NCI-H460 (cell line): ENCODE results near the gene LPAR5. TPM values are rescaled to one million over a fixed set of nuclear protein-coding genes. Genes with fewer than 3 reads are reported as not detected.
"Not testable (repeated sequence)": the region's sequence is repeated elsewhere in the genome, so short reads cannot be mapped to it uniquely, and the experiment has no call there.

Experiments
- DNase-seq: peaks from one replicate; pipeline ENCODE4 v3.0.0-alpha.2; 2016; ENCODE audit warnings: low read depth; ENCODE audit errors: extremely low read depth
- total RNA-seq: library from RNA; depleted of rRNA; stranded (reverse); fragments of >200 nt; shearing (Covaris generic); gene quantifications from 2 replicates; pipeline ENCODE4 v1.2.3, GENCODE V29; 2014

Gene LPAR5
- total RNA-seq, 1 experiment from 2014 or later = not detected

- DNase-seq = no peak
These were observed 27.0 kb downstream of the LPAR5 start for GRCh38 chr12:6608592-6609281.

GRCh38 chr12:6607751-6608591 is 27.8 kb downstream of the LPAR5 start:
- peak; percentile 31 for DNase-seq

DNA sequence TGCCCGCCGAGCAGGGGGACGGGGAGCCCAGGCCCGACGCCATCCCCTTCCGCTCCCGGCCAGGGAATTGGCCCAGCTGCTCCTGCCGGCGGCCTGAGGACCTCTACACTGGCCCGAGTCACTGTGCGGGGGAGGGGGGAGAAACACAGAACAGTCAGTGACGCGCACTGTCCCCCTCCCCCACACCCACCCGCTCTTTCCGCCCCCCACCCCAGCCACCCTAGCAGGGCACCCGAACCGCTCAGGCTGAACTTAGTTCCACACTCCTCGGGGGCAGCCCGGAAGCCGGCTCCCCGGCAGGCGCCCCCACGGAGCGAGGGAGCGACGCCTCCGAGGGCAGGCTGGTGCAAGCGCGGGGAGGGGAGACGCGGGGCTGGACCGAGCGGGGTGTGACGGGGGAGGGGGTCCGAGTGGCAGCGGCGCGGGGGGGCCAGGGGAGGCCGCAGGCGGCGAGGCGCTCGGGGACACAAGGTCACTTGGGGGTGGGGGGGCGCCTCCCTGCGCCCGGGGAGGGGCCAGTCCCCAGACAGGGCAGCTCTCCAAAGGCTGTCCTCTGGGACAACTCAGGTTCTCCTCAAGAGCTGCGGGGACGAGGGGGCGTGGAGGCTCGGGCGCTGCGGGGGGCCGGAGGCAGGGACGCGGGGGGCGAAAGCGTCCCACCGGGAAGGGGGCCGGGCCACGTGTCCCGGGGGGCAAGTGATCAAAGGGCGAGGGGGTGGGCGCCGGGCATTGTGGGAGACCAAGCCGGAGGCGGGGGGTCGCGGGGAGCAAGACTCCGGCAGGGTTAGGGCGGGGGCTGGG is 29.2 kb downstream of the LPAR5 start:
- DNase-seq = no peak

DNA sequence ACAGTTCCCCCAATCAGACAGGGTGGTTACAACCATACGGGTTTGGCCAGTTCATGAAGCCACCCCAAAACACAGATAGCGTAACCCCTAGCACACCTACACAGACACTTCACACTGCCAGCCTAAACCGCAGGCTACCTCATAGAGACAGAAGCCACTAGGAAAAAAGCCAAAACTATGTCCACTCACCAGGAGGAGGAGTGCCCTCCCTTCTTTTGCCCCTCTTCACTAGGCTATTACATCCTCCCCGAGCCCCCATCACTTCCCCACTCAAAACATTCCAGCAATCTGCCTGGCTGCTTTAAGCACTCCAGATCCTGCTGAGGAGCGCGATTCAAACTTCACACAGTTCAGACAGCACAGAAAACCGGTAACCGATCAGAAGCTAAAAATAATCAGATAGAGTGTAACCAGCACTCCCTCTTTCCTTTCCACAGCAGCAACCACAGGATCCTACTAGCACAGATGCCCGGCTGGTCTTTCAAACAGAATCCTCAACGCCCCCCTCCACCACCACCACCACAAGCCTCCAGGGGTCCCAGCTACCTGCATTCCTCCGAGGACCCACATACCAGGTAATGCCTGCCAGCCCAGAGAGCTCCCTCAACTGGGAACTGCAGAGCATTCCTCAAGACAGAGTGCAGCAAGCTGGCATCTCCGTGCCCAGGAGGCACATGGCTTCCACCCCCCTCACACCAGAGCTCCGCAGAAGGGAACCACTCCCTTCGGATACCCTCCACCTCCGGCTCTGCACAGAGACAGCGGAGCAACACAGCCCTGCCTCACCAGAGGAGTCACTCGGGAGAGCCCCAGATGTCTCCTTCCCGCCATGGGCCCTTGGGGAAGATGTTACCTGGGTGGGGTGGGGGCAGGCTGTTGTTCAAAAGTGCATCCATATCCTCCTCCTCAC is 30.1 kb downstream of the LPAR5 start:
- DNase-seq = no peak

GRCh38 chr12:6604259-6605029 is 31.3 kb downstream of the LPAR5 start:
- DNase-seq = no peak

DNA sequence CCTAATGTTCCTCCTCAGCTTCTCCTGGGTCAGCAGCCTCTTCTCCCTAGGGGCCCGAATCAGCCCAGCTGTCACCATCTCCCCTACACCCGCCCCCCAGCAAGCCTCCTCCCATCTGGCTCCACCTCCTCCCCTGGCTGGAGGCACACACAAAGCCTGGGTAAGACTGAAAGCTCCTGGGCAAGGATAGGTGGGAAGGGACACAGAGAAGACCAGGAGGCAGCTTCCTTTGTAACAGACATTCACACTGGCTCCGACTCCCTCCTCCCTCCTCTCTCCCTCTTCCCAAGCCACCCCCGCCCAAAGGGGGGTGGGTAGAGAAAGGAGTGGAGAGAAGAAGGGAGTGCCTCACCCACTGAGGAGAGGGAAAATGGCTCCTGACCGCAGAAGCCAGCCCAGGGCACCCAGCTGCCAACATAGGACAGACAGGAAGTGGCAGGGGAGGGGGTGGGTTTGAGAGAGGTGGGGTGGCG is 32.6 kb downstream of the LPAR5 start:
- DNase-seq = no peak

- DNase-seq = no peak
These were observed 33.2 kb downstream of the LPAR5 start for GRCh38 chr12:6602526-6602925.

DNA sequence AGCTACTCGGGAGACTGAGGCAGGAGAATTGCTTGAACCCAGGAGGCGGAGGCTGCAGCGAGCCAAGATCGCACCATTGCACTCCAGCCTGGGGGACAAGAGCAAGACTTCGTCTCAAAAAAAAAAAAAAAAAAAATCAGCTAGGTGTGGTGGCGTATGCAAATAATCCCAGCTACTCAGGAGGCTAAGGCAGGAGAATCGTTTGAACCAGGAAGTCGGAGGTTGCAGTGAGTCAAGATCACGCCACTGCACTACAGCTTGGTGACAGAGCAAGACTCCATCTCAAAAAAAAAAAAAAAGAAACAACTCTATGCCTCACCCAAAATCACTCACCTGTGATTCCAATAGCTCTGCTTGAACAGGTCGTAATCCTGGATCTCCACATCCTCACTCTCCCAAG is 40.1 kb downstream of the LPAR5 start:
- DNase-seq = not testable (repeated sequence)

- no peak for DNase-seq
These were observed 43.7 kb downstream of the LPAR5 start for GRCh38 chr12:6592087-6592486.

- DNase-seq = not testable (repeated sequence)
These were observed 49.2 kb downstream of the LPAR5 start for GRCh38 chr12:6586569-6586968.

- no peak for DNase-seq
These were observed 51.5 kb downstream of the LPAR5 start for GRCh38 chr12:6584293-6584692.

DNA sequence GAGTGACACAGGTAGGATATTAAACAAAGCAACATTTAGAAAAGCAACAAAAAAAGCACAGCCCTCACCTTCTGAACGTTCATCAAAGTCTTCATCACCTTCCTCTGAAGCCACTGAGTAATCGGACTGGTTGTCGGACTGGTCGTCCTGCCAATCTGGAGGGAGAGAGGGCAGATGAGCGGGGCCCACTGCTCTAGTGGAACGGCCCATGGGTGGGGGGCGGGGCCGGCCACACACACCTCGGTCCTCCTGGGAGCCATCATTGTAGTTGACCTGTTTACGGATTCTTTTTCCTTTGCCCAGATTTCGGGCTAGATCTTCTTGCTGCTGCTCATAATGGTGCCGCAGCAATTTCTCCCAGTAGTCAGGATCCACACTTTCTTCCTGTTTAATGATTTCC is 52.8 kb downstream of the LPAR5 start:
- no peak for DNase-seq

- DNase-seq = no peak
These were observed 53.6 kb downstream of the LPAR5 start for GRCh38 chr12:6582196-6582595.

- DNase-seq = no peak
These were observed 60.1 kb downstream of the LPAR5 start for GRCh38 chr12:6575648-6576047.

- DNase-seq = no peak
These were observed 61.0 kb downstream of the LPAR5 start for GRCh38 chr12:6574576-6575295.

DNA sequence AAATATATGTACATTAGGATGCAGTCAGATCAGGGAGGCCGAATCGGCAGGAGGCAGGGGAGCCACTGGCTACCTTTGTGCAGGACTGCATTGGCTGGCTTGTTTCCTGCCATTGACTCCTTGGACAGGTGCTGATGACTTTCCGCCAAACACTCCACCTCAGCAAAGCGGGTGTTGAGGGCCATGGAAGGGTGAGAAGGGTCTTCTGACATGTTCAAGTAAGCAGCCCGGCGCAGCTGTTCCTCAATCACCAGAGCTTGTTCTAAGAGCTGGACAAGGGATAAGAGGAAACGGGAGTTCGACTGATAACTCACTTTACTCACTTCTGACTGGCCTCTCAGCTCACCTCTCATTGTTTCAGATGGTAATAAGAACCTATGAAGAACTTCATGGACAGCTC is 62.8 kb downstream of the LPAR5 start:
- no peak for DNase-seq

- DNase-seq = no peak
These were observed 65.4 kb downstream of the LPAR5 start for GRCh38 chr12:6570264-6570887.

DNA sequence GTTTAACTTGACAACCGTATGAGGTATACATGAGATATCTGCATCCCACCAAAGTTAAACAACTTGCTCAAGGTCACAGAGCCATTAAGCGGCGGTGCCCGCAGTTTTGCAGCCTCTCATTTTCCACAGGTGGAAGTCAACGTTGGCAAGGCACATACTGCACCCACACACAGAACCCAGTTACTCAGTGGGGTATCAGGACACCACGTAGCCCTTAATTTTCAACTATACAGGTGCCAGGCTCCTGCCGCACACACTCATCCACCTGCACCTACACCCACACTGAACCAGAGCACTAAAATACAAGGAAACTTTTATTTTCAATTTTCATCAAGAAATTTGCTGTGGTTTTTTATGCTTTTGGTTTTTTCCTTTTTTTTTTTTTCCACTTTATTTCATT is 66.0 kb downstream of the LPAR5 start:
- DNase-seq = no peak
